IPS DF 4.7 (cell line): ENCODE measurements around the gene PTPN20.
A peak's percentile ranks its signal among the peaks of the same experiment; 100 is the strongest.

Experiments
- DNase-seq: peaks from one replicate; pipeline ENCODE4 v3.0.0-alpha.2; 2013; ENCODE audit warnings: low spot score; ENCODE audit errors: extremely low read depth

The PTPN20 gene

GRCh38 chr10:47047127-47047504, 135.9 kb downstream of the PTPN20 start:
- DNase-seq: no peak

GRCh38 chr10:47047577-47048525, 136.6 kb downstream of the PTPN20 start:
- DNase-seq: peak; percentile 22

DNA sequence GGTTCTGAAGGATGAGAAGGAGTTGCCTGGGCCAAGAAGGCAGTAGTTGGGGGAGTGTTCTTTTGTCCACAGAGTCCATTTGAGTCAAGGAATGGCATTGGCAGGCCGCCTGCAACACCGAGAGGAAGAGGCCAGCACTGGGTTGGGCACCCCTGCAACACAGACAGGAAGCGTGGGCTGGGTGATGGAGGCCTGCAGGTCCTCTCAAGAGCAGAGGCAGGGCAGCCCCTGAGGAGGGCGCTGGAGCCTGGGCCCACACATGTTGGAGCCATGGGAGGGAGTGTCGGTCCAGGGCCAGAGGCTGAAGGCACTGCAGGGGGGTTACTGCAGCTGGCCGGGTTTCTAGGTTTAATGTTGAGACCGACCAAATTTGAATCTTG, 137.3 kb downstream of the PTPN20 start:
- no peak for DNase-seq

- DNase-seq: no peak
Measured at GRCh38 chr10:47049056-47049851, 138.0 kb downstream of the PTPN20 start.

DNA sequence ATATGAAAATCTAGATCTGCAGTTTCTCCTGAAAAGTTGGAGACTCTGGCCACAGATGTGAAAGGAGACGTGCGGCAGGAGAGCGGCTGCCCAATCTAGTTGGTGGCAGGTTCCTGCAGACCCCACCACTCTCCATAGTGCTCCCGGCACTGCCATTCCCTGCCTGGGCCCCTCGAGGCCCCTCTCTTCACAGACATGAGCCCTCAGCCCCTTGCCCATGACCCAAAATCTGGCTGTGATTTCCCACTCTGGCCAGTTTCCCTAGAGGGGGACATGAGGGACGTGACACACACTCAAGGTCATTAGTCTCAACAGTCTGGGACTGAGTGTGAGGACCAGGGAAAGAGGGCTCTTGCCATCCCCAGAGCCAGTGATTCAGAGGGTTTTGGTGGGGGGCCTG, 138.7 kb downstream of the PTPN20 start:
- DNase-seq: no peak

GRCh38 chr10:47050618-47051455, 139.6 kb downstream of the PTPN20 start:
- no peak for DNase-seq

DNA sequence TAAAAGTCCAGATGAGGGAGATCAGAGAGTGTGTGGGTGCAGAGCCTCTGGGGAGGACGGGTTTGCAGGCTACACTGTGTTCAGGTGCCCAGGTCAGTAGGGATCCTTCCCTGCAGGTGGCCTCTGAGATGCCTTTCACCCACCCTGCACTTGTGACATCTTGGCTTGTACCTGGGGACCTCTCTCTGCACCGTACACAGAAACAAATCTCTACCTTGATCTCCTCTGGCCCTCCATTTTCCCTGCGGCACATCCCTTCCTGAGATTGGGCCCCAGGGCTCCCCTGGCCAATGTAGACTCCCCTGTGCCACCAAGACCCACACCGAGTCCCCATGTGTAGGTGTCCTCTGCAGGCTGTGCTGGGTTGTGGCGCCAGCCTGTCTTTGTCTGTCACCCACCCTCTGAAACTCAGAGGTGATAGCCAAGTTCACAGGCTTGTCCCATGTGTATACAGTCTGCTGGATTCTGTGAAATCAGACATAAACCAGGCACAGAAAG, 140.6 kb downstream of the PTPN20 start:
- no peak for DNase-seq
